DMS114 treated with DMSO at 0.1 percent for 48 hours (cell line): ENCODE results near the gene SH3RF3.

ENCODE experiments used
- DNase-seq: peaks from one replicate; lab custom pipeline; 2025; ENCODE audit not compliant: unreplicated experiment; lab: John Stamatoyannopoulos, UW

The SH3RF3 gene

DNA sequence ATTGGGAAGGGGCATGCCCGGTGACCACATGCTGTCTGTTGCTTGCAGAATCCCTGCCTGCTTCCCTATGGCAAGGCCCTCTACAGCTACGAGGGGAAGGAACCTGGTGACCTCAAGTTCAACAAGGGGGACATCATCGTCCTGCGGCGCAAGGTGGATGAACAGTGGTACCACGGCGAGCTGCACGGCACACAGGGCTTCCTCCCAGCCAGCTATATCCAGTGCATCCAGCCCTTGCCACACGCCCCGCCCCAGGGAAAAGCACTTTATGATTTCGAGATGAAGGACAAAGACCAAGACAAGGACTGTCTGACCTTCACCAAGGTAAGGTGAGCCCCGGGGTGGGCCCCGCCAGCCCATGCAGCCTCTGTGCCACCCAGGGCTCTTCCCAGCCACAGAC is 218.6 kb downstream of the SH3RF3 start:
- DNase-seq = no peak

DNA sequence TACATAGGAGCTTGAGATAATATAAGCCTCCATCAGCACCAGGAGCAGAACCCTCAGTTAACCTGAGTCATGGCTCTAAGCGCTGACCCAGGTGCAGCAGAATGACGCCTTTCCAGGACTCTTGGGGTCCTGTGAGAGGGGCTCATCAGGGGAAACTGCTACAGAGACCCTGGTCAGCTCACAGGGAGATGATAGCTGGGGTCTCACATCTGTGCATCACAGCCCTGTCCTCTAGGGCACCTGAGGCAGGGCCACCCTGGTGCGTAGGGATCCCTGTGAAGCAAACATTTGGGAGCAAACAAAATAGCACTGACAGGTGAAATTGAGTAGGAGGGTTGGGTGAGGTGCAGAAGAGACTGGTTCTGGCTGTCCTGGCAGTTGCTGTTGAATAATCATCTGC is 219.2 kb downstream of the SH3RF3 start:
- DNase-seq = no peak

DNA sequence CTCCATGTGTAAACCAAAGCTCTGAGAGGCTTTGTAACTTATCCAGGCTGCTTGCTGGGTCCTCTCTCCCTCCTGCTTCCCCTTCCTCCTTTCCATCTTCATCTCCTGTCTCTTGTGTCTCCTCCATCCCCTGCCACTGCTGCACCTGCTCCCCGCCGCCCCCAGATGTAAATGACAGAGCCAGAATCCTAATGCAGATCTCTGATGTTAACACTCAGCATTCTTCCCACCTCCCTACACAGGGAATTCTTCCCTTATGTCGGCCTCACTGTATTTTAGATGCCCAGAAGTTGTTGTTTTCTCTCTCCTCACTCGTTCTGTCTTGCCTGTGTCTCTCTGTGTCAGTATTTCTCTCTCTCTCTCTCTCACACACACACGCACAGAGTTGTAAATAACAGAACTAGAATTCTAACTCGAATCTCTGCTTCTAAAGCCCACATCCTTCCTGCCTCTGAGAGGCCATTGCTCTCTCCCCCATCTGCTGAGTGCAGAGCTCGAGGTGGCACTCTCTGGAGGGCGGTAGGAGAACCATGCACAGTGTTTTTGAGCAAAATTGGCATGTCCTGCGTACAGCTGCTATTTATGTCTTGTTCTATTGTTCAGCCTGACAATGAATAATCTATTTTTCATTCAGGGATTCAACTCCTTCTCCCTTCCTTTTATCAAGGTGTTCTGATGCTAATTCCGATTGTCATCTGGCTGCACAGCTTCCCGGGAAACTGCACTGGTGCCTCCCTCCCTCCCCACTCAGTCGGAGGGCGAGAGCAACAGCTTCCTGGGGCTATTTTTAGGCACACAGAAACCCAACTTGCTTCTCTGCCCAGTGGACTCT is 219.9 kb downstream of the SH3RF3 start:
- DNase-seq = no peak

DNA sequence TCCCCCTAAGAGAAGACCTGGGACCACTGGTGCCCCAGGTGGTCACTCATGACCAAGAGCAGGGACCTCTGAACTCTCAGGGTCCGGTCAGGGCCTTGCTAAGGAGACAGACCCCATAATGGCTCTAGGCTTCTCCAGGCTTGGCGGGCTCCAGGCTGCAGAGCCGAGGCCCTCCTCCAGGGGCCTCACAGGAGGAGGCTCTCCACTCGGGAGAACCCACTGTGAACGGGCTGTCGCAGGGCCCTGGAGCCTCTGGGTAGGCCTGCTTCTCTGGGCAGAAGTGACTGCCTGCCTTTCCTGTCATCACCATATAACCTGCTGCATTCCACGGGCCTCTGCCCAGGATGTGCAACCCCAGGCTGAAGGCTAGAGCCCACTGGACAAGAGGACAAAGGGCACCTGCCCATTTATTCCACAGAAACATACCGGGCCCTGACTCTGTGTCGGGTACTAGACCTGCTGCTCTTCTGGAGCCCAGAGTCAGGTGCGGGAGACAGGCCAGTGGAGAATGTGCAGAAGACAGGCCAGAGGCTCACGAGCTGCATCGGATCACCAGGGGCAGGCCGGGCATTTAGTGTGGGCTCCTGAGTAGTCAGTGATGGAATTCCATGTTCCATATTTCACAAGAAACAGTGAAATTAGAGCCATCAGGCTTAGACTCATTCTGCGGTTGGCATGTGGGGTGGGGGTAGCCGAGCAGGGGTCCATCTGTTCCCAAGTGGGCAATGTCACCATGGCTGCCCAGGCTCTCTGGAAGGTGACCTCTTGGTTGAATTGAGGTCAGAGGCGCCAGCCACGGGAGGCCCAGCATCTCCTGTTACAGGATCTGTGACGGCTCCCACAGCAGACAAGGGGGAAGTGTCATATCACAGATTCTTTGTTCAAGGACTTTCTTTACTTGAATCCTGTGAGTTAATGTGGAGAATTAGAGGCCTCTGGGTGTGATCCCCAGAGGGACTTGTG is 220.8 kb downstream of the SH3RF3 start:
- DNase-seq = no peak

DNA sequence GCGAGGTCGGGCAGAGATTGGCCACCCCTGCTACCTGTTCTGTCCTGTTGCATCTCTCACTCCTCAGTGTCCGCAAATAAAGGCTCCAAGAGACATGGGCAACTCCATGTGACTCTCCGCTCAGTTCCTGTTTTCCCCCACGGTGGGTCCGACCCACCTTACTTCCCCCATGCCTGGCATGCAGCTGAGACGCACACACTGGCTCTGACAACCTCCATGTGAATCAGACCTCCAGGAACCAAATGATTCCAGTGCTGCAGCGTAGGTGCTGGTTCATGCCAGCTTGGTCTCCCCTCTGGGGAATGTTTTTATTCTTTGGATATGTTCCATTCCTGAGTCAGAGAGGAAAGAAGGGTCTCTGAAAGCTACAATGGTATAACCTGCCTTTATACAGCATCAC is 221.5 kb downstream of the SH3RF3 start:
- DNase-seq = no peak

DNA sequence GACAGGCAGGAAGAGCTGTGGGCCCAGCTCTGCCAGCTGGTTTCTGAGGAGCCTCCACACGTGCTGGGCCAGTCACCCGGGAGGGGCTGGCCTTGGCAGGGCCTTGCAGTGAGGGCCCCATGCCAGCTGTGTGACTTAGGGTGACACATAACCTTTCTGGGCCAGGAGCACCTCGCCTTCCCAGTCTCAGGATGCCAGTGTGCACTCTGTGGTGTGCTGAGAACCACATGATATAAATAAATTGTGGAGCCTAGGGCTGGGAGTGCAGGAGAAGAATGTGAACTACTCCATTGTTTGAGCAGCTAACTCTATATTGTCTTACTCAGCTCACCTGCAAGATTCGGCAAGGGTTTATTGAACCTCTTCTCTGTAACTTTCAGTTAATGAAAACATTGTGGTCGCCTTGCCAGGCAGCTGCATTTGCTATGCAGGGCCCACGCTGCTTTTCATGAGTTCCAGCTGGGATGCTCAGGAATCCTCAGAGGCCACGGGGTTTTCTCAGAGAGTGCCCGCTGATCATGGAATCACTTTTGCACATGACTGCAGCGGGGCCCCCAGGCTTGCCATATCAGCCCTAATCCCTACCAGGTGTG is 222.3 kb downstream of the SH3RF3 start:
- DNase-seq = no peak

DNA sequence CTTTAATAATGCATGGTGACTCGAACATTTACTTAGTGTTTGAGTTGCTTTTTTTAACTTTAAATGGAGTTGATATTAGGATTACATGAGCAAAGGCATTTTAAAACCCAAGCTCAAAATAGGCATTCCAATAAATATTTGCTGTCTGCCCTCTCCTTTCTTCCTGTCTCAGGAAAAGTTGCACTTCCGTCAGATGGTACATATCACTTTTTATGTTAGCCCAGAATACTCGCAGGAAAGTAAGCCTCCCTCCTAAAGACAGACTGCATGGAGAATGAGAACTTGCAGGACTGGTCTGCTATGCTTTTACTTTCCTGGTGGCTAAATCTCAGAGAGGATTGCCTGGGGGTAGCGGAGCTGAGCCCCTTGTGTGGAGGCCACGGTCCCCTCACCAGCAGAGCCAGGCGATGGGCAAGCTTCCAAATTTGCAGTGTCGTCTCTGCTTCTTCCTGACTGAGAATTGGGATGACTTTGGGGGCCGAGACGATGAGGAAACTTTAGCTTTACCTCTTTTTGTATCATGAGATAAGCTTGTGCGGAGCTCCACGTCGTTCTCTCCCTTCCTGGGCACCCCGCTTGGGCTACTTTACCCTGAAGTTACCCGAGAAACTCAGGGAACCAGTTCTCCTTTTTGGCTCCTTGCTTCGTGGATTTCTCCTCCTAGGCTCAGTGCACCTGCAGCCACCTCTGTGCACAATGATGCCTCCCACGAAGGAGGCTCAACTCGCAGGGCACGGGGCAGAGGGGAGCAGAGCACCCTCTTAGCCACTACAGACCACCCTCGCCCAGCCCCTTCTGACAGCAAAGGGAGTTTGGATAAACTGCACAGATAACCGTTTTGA is 223.3 kb downstream of the SH3RF3 start:
- DNase-seq = no peak

DNA sequence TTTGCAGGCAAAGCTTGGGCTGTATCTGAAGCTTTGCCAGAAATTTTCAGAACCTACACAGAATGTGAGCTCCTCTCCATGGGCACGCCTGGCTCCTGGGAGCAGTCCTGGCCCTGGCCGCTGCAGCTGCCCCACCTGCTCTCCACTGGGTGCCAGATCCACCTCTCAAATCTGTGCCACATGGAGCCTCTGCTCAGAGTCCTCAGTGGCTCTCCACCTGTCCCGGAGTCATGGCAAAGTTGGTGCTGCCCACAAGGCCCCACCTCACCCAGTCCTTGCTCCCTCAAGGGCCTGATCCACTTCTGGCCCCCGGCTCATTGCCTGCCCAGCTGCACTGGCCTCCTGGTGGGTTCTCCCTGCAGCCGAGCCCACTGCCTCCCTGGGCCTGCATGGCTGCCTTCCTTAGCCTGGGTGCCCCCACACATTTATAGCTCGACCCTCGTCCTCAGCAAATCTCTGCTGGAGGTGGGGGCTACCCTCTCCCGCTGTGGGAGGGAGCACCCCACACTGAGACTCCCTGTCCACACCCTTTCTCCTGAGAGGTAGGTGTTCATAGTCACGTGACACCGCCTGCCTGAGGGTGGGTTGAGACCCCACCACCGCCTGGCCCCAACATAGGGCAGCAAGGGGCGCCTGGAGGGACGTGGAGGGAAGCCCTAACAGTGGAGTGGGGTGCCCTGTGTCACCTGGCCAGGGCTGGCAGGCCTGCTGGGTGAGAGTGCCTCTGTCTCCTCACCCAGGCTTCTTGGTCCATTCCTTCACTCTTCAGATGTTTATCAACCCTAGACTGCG is 224.1 kb downstream of the SH3RF3 start:
- no peak for DNase-seq

DNA sequence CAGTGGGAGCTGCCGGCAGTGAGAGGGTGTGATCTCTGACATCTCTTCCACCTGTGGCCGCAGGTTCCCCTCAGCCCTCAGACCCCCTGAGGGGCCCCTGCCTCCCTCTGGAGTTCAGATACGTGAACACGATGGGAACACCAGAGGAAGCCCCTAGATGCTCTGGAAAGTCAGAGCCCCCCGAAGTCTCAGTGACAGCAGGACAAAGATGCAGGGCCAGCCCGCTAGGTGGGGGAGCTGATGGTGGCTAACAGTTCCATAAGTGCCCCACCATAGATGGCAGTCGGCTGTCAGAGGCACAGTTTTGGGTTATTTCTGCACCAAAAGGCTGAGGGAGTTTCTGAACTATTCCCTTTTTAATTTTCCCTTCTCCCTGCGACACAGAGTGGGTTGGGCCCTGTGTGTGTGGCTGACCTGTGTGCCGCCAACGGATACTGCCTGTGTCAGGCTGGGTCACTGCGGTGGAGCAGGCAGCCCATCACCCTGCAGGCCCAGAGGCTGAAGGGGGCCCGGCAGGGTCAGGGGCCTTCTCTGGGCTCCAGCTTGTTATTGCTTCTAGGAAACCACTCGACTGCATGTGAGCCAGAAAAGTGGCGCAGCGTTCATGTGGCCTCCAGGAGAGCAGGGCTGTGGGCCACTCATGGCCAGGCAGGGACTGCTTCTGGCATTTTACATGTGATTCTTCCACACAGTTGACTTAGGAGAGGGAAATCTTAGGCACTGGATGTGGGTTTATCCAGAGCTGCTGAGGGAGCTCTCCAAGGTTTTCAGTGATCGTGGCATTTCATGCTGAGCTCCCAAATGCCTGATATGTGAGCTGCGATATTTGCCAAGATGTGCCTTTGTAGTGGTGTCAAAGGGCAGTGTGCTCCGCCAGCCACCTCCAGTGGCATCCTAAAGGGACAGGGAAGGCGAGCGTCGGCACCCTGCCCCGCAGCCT is 225.1 kb downstream of the SH3RF3 start:
- no peak for DNase-seq

DNA sequence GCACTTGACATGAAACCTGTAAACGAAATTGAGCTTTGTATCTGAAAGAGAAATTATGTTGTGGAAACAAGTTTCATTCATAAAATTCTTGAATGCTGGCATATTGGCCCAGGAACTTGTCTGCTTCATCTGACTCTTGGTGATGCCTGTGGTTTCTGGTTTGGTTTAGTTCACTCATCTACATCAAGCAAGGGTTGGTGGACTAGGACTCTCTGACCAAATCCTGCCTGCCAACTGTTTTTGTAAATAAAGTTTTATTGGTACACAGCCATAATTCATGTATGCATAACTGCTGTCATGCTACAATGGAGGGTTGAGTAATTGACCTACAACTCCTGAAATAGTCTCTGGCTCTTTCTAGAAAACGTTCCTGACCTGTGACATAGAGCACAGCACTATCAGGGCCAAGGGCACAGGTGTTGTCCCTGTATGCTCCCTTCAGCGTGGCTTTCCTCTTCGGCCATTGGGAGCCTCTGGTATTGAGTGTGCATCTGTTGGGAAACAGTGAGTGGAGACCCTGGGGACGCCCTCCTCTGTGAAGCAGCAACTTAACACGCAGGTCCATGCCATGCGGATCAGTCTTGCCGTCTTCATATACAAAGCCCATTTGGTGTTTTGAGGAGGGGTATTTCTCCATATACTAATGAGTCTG is 226.3 kb downstream of the SH3RF3 start:
- no peak for DNase-seq

DNA sequence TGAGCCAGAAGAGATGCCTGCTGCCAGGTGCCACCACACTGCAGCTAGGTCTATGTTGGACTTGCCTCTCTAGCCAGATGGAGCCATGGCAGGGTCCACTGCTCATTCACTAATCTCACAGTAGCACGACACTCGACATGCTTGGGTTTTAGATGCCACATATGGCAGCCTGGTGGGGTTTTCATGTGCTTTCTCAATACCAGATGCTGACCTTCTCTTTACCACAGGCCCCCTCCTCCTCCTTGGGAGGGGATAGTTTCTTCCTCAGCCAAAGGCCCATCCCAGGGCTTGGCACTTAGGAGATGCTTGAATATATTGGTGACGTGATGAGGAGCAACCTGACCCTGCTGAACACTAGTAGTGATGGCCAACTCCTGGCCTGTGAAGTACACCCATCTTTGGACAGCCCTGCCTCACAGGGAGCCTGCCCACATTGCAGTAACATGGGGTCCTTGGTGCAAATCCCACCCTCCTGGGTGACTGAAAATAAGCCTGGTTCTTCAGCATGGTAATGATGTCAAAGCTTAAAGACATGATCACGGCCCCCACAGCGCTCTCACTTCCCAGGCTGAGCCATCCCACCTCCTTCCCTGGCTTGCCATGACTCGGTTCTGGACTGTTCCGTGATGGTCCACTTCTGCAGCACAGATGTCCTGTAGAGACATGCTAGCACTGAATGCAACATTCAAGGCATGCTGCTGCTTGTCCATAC is 227.5 kb downstream of the SH3RF3 start:
- no peak for DNase-seq

DNA sequence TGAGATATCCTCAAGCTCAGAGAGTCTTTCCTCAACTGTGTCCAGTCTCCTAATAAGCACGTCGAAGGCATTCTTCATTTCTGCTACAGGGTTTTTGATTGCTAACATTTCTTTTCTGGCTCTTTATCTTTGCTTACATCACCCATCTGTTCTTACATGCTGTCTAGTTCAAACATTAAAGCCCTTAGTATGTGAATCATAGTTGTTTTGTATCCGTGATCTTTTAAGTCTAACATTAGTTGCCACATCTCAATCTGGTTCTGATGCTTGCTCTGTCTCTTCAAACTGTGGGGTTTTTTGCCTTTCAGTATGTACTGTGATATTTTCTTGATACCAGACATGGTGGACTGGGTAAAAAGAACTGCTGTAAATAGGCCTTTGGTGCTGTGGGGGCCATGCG is 235.2 kb downstream of the SH3RF3 start:
- no peak for DNase-seq

DNA sequence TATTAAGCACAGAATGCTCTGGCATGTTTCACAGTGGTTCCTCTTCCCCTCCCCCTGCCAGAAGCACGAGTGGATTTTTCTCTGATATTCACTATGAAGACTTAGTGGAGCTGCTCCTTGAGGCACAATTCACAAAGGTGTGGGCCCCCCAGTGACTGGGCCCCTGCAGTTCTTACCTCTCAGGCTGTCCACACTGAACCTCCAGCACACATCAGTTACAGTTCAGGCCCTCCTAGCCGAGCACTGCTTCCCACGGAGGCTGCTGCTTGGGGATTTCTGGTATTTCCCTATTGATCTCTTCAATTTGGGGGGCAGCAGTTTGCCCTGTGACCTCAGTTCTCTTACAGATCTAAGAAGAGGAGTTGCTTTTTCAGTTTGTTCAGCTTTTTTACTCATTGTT is 236.1 kb downstream of the SH3RF3 start:
- DNase-seq = no peak

DNA sequence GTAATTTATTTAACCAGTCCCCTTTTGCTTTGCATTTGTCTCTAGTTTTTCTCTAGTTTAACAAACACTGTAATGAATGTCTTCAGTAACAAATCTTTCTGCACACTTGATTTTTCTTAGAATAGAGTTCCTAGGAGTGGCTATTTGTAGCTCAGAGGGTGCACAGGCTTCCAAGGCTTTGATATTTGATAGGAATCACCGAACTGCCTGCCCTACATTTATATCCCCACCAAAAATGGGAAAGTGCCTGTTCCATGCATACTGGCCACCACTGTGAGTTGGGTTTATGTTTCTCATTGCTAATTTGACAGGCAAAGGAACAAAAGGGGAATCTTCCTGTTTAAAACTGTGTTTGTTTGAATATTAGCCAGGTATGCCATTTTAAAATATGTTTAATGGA is 238.7 kb downstream of the SH3RF3 start:
- no peak for DNase-seq

DNA sequence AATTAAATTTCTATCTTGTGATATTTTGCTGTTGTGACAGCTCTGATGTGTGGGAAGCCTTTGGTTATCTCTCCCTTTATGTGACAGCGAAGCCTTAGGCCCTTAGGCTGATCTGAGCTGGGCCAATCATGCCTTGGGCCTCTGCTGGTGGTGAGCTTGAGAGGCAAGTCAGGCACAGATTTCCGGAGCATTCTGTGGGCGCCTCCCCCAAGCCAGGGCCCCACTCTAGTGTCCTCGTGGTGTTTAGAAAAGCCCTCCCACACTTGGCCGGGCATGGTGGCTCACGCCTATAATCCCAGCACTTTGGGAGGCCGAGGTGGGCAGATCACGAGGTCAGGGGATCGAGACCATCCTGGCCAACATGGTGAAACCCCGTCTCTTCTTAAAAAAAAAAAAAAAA is 239.8 kb downstream of the SH3RF3 start:
- DNase-seq = no peak

DNA sequence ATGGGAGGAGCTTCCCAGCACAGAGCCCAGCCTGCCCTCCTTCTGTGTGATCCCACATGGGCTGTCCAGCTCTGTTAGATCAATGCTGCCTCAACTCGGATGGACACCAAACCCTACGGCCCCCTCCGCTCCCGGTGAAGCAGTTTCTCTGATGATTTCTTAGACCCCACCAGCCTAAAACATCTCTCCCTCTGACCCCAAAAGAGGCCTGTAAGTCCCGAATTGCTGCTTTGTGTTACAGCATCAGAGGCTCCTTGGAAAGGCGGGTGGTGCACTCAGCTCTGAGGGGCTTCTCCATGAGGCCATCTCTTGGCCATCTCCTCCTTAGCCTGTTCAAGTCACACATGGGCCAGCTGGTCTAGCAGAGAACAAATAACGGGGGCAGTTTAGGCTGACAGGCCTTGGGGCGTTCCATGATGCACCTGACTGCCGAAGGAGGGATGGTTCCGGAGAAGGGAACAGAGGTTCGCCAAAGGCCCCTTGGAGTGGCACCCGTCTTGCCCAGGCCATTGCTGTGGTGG is 240.7 kb downstream of the SH3RF3 start:
- DNase-seq = no peak

DNA sequence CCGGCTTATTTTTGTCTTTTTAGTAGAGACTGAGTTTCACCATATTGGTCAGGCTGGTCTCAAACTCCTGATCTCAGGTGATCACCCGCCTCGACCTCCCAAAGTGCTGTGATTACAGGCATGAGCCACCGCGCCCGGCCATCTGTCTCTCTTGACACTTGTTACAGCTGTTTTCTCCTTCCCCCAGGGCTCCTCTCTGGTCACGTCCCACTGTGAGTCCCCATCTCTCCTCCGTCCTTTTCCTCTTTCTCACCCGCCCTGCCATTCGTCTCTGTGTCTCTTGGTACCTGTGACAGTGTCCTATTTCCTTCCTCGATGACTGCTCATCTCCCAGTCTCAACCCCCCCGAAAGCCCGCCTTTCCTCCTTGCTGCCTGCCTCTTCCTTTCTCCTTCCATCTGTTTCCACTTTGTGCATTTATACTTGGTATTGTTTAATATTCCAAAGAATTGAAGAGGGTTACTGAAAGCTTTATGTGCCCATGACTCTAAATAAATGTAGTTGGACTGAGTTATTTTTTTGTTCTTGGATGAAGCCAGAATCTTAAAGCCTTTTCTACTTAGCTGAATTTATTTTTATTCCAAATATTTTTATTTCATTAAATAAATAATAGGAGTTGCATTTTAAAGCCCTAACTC is 241.5 kb downstream of the SH3RF3 start:
- no peak for DNase-seq
